IMR-90 (cell line): ENCODE data around the gene PXT1. TPM values are rescaled to one million over a fixed set of nuclear protein-coding genes. Genes with fewer than 3 reads are reported as not detected.
"Not testable (repeated sequence)": the region's sequence is repeated elsewhere in the genome, so short reads cannot be mapped to it uniquely, and the experiment has no call there.

Experiments used
- ATAC-seq: fragments of 200-7000 bp; cut with Tn5 transposase; 2 replicates; pipeline ENCODE4 v1.9.1; 2020; ENCODE audit warnings: low read depth, mild to moderate bottlenecking, moderate library complexity
- BruUV-seq: library from RNA; stranded (reverse); fragments of 400-500 nt; replicated peaks from 2 replicates; lab custom pipeline; 2021; lab: Mats Ljungman, UMichigan
- CTCF ChIA-PET: fragments of 300-600 bp; formaldehyde crosslinking; extraction: SDS; loops from one replicate; lab custom pipeline; 2021; ENCODE audit warnings: antibody characterized with exemption; lab: Yijun Ruan, JAX
- POLR2A ChIA-PET: fragments of 300-600 bp; sonication (Branson Sonifier 250); formaldehyde crosslinking; loops from one replicate; lab custom pipeline; 2022; ENCODE audit warnings: antibody characterized with exemption; ENCODE audit not compliant: unreplicated experiment; lab: Charles Lee
- DNase-seq: peaks from one replicate; pipeline ENCODE4 v3.0.0; 2013
- H2AFZ ChIP-seq: replicated peaks from 2 replicates; pipeline ENCODE3; 2013; ENCODE audit warnings: low read length, mild to moderate bottlenecking; ENCODE audit not compliant: poor library complexity
- H2AK5ac ChIP-seq: 2 replicates; pipeline ENCODE4 v1.6.1; 2013; ENCODE audit warnings: low read depth, low read length, inconsistent platforms
- H2AK9ac ChIP-seq: replicated peaks from 2 replicates; pipeline ENCODE3; 2013; ENCODE audit warnings: mild to moderate bottlenecking, low read depth, low read length, moderate library complexity; ENCODE audit not compliant: poor library complexity
- H2BK120ac ChIP-seq: 2 replicates; pipeline ENCODE4 v1.6.1; 2013; ENCODE audit warnings: low read depth, low read length, inconsistent platforms
- H2BK15ac ChIP-seq: 3 replicates; pipeline ENCODE4 v1.6.1; 2013; ENCODE audit warnings: low read depth, low read length, inconsistent platforms
- H2BK20ac ChIP-seq: 2 replicates; pipeline ENCODE4 v1.6.1; 2013; ENCODE audit warnings: low read depth, mild to moderate bottlenecking, inconsistent platforms, low read length, moderate library complexity
- H2BK5ac ChIP-seq: 2 replicates; pipeline ENCODE4 v1.6.1; 2013; ENCODE audit warnings: mild to moderate bottlenecking, low read depth, low read length, inconsistent platforms; ENCODE audit not compliant: poor library complexity, severe bottlenecking
- H3K14ac ChIP-seq: replicated peaks from 2 replicates; pipeline ENCODE4 v1.6.1; 2013; ENCODE audit warnings: low read depth, low read length, inconsistent platforms
- H3K18ac ChIP-seq: 2 replicates; pipeline ENCODE4 v1.6.1; 2013; ENCODE audit warnings: low read depth, low read length, control low read depth
- H3K23ac ChIP-seq: 2 replicates; pipeline ENCODE4 v1.6.1; 2013; ENCODE audit warnings: low read depth, low read length, inconsistent platforms
- H3K27ac ChIP-seq: 2 replicates; pipeline ENCODE4 v1.5.1; 2013; ENCODE audit warnings: mild to moderate bottlenecking, control low read depth, low read length; ENCODE audit not compliant: insufficient read depth
- H3K27me3 ChIP-seq: 2 replicates; pipeline ENCODE4 v1.6.1; 2013; ENCODE audit warnings: low read length; ENCODE audit not compliant: control insufficient read depth, insufficient read depth
- H3K36me3 ChIP-seq: 2 replicates; pipeline ENCODE4 v1.6.1; 2013; ENCODE audit warnings: low read length, mixed read lengths; ENCODE audit not compliant: control insufficient read depth, insufficient read depth
- H3K4ac ChIP-seq: 2 replicates; pipeline ENCODE4 v1.6.1; 2013; ENCODE audit warnings: low read depth, low read length, inconsistent platforms
- H3K4me1 ChIP-seq: 2 replicates; pipeline ENCODE4 v1.6.1; 2013; ENCODE audit warnings: low read length, mixed read lengths; ENCODE audit not compliant: control insufficient read depth, insufficient read depth
- H3K4me2 ChIP-seq: 2 replicates; pipeline ENCODE4 v1.6.1; 2013; ENCODE audit warnings: low read depth, mild to moderate bottlenecking, control low read depth, low read length, moderate library complexity
- H3K4me3 ChIP-seq: 2 replicates; pipeline ENCODE4 v1.5.1; 2013; ENCODE audit warnings: low read depth, mild to moderate bottlenecking, control low read depth, low read length, moderate library complexity; ENCODE audit not compliant: insufficient read depth
- H3K56ac ChIP-seq: 2 replicates; pipeline ENCODE4 v1.6.1; 2013; ENCODE audit warnings: low read length, inconsistent platforms; ENCODE audit not compliant: insufficient read depth; ENCODE audit errors: extremely low read depth
- H3K79me1 ChIP-seq, 2 experiments: 2 replicates each; pipeline ENCODE4 v1.6.1; 2013; ENCODE audit warnings: low read length in 2 of 2, inconsistent platforms in 1 of 2, low read depth in 1 of 2
- H3K9ac ChIP-seq: 2 replicates; pipeline ENCODE4 v1.6.1; 2013; ENCODE audit warnings: low read depth, low read length, control low read depth
- H3K9me1 ChIP-seq: 2 replicates; pipeline ENCODE4 v1.6.1; 2013; ENCODE audit warnings: low read length, inconsistent platforms; ENCODE audit not compliant: insufficient read depth
- H3K9me3 ChIP-seq: 2 replicates; pipeline ENCODE4 v1.6.1; 2013; ENCODE audit warnings: low read length; ENCODE audit not compliant: control insufficient read depth, insufficient read depth
- H4K20me1 ChIP-seq: 2 replicates; pipeline ENCODE4 v1.6.1; 2013; ENCODE audit warnings: low read length, inconsistent platforms; ENCODE audit not compliant: insufficient read depth
- H4K5ac ChIP-seq: 2 replicates; pipeline ENCODE4 v1.6.1; 2013; ENCODE audit warnings: mild to moderate bottlenecking, low read depth, low read length, control low read depth
- H4K8ac ChIP-seq, 2 experiments: 2 replicates each; pipeline ENCODE4 v1.6.1; 2013; ENCODE audit warnings: low read depth in 2 of 2, low read length in 2 of 2, control low read depth in 1 of 2, inconsistent platforms in 1 of 2
- H4K91ac ChIP-seq: 2 replicates; pipeline ENCODE4 v1.6.1; 2013; ENCODE audit warnings: low read depth, low read length, inconsistent platforms; ENCODE audit not compliant: insufficient read depth
- MAFK ChIP-seq: IDR thresholded peaks from 2 replicates; pipeline ENCODE4 v1.6.1; 2012; ENCODE audit warnings: low read depth, low read length, improper control_type of control experiment
- WGBS, 2 experiments: methylation state at CpG; one replicate each; pipeline versions ENCODE4 v1.1.5 to v1.1.7; 2013; ENCODE audit warnings: missing lambda C conversion rate in 2 of 2; ENCODE audit not compliant: insufficient read length in 1 of 2; ENCODE audit errors: extremely low coverage in 2 of 2; 5-methylcytosine and 5-hydroxymethylcytosine counted together
- dilution Hi-C: fragments of 300-500 bp; cut with HindIII; formaldehyde crosslinking; loops from one replicate; pipeline ENCODE4 v1.14.3; 2018; ENCODE audit warnings: low sequenced_read_pairs; ENCODE audit not compliant: unreplicated experiment
- in situ Hi-C: fragments of 300-500 bp; cut with MboI; formaldehyde crosslinking; loops from 3 replicates; pipeline ENCODE4 v1.14.3; 2019; ENCODE audit warnings: low sequenced_read_pairs, inconsistent platforms, mixed read lengths
- intact Hi-C: fragments of 100-400 bp; cut with micrococcal nuclease; formaldehyde crosslinking; loops from 2 replicates; pipeline ENCODE4 v1.10.0; 2022
- polyA plus RNA-seq, 3 experiments: library from polyadenylated mRNA; depleted of rRNA; stranded (reverse); fragments of >200 nt; gene quantifications; 2 replicates each; pipeline ENCODE4 v1.2.3, GENCODE V29; 2012; ENCODE audit warnings: low replicate concordance in 1 of 3
- total RNA-seq: library from RNA; depleted of rRNA; stranded (reverse); fragments of >200 nt; gene quantifications from 2 replicates; pipeline ENCODE4 v1.2.3, GENCODE V29; 2012

Gene PXT1
- total and polyA plus RNA-seq, 2 of the 4 experiments (the other 2 are of a cell fraction): not detected

DNA sequence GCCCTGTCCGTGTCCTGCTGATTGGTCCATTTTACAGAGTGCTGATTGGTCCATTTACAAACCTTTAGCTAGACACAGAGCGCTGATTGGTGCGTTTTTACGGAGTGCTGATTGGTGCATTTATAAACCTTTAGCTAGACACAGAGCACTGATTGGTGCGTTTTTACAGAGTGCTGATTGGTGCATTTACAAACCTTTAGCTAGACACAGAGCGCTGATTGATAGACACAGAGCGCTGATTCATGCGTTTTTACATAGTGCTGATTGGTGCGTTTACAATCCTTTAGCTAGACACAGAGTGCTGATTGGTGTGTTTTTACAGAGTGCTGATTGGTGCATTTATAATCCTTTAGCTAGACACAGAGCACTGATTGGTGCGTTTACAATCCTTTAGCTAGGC is 6.5 kb upstream of the PXT1 start:
- dilution Hi-C loops, H3K4me1 ChIP-seq, H3K14ac ChIP-seq, H2BK20ac ChIP-seq, H3K18ac ChIP-seq, H3K23ac ChIP-seq, H2BK120ac ChIP-seq, H2BK15ac ChIP-seq, intact Hi-C loops, H3K9ac ChIP-seq, H3K4me2 ChIP-seq, H2AK9ac ChIP-seq, H2AFZ ChIP-seq, ATAC-seq, POLR2A ChIA-PET, BruUV-seq, H4K8ac ChIP-seq, DNase-seq, H3K27me3 ChIP-seq, H3K56ac ChIP-seq, CTCF ChIA-PET, H3K27ac ChIP-seq, H3K4ac ChIP-seq, H4K91ac ChIP-seq, H2BK5ac ChIP-seq, H2AK5ac ChIP-seq, in situ Hi-C loops, H3K36me3 ChIP-seq, H3K4me3 ChIP-seq, H4K5ac ChIP-seq, H3K9me1 ChIP-seq, H3K9me3 ChIP-seq: not testable (repeated sequence)
- peaks cover 45% of the 10 kb centered on the region for H4K20me1 ChIP-seq
- 100% methylated on average over 4 of the region's 10 CpGs; no CpG with 5 or more reads in 1 of the 2 experiments for WGBS, 2 experiments
- peaks cover 0 to 48% of the 10 kb centered on the region in 2 experiments; a peak in 2 of 4 replicates for H3K79me1 ChIP-seq
- peak; percentile 44 for TF ChIP-seq MAFK
